GM21576 (cell line): Measurements from ENCODE around the gene MMP14.
"Not testable (repeated sequence)": the region's sequence is repeated elsewhere in the genome, so short reads cannot be mapped to it uniquely, and the experiment has no call there.

Experiments
- ATAC-seq: cut with Tn5 transposase; IDR thresholded peaks from one replicate; pipeline ENCODE4 v1.9.1; 2021; ENCODE audit warnings: mild to moderate bottlenecking, moderate library complexity; ENCODE audit not compliant: unreplicated experiment

MMP14 gene

GRCh38 chr14:22836301-22837113 is at the start of gene MMP14:
Gene MMP14, plus strand, starts transcription at chr14:22836585. Its CDS starts 233 bp downstream, at chr14:22836818.
- no peak for ATAC-seq

GRCh38 chr14:22786685-22787084 is 49.7 kb upstream of the MMP14 start:
- no peak for ATAC-seq

- ATAC-seq: no peak
Observed at GRCh38 chr14:22791301-22791700, 45.1 kb upstream of the MMP14 start.

GRCh38 chr14:22792158-22792557 is 44.2 kb upstream of the MMP14 start:
- no peak for ATAC-seq

GRCh38 chr14:22793550-22793949 is 42.8 kb upstream of the MMP14 start:
- not testable (repeated sequence) for ATAC-seq

- no peak for ATAC-seq
Observed at GRCh38 chr14:22793976-22794375, 42.4 kb upstream of the MMP14 start.

GRCh38 chr14:22794551-22794951 is 41.8 kb upstream of the MMP14 start:
- ATAC-seq: peak; percentile 56

- ATAC-seq: no peak
Observed at GRCh38 chr14:22796087-22796707, 40.2 kb upstream of the MMP14 start.

- ATAC-seq: no peak
Observed at GRCh38 chr14:22797017-22797917, 39.1 kb upstream of the MMP14 start.

- ATAC-seq: no peak
Observed at GRCh38 chr14:22798528-22798927, 37.9 kb upstream of the MMP14 start.

- no peak for ATAC-seq
Observed at GRCh38 chr14:22800346-22800745, 36.0 kb upstream of the MMP14 start.

GRCh38 chr14:22801716-22802115 is 34.7 kb upstream of the MMP14 start:
- no peak for ATAC-seq

GRCh38 chr14:22802860-22803686 is 33.3 kb upstream of the MMP14 start:
- ATAC-seq: peak; percentile 42

GRCh38 chr14:22803687-22803974 is 32.8 kb upstream of the MMP14 start:
- peak; percentile 40 for ATAC-seq

- ATAC-seq: not testable (repeated sequence)
Observed at GRCh38 chr14:22805235-22805634, 31.1 kb upstream of the MMP14 start.

GRCh38 chr14:22807432-22808087 is 28.8 kb upstream of the MMP14 start:
- ATAC-seq: no peak

GRCh38 chr14:22808388-22809209 is 27.8 kb upstream of the MMP14 start:
- ATAC-seq: no peak

- no peak for ATAC-seq
Observed at GRCh38 chr14:22811722-22812121, 24.7 kb upstream of the MMP14 start.

GRCh38 chr14:22812744-22813143 is 23.6 kb upstream of the MMP14 start:
- ATAC-seq: no peak
